AG08396 (cell line): ENCODE measurements around the gene FOXQ1.
A peak's percentile ranks its signal among the peaks of the same experiment; 100 is the strongest.
"Not testable (repeated sequence)": the region's sequence is repeated elsewhere in the genome, so short reads cannot be mapped to it uniquely, and the experiment has no call there.

Source experiments
- DNase-seq: peaks from one replicate; pipeline ENCODE4 v3.0.0; 2012; ENCODE audit warnings: low spot score, mixed read lengths

FOXQ1 gene

GRCh38 chr6:1322696-1323219 is 10.9 kb downstream of the FOXQ1 start:
- DNase-seq, result no peak

GRCh38 chr6:1324936-1325335 is 13.0 kb downstream of the FOXQ1 start:
- DNase-seq, result no peak

GRCh38 chr6:1325461-1326309 is 13.8 kb downstream of the FOXQ1 start:
- DNase-seq, result peak; percentile 72

- peak; percentile 66 for DNase-seq
Observed at GRCh38 chr6:1326535-1327121, 14.7 kb downstream of the FOXQ1 start.

- DNase-seq, result peak; percentile 49
Observed at GRCh38 chr6:1327630-1328029, 15.7 kb downstream of the FOXQ1 start.

GRCh38 chr6:1328129-1328800 is 16.4 kb downstream of the FOXQ1 start:
- no peak for DNase-seq

GRCh38 chr6:1329708-1330107 is 17.8 kb downstream of the FOXQ1 start:
- DNase-seq, result no peak

GRCh38 chr6:1334684-1335083 is 22.8 kb downstream of the FOXQ1 start:
- DNase-seq, result no peak

GRCh38 chr6:1335367-1336037 is 23.6 kb downstream of the FOXQ1 start:
- DNase-seq, result peak; percentile 71

- DNase-seq, result no peak
Observed at GRCh38 chr6:1336246-1336843, 24.4 kb downstream of the FOXQ1 start.

GRCh38 chr6:1337791-1338190 is 25.9 kb downstream of the FOXQ1 start:
- no peak for DNase-seq

GRCh38 chr6:1346101-1346500 is 34.2 kb downstream of the FOXQ1 start:
- DNase-seq, result no peak

- no peak for DNase-seq
Observed at GRCh38 chr6:1346558-1347091, 34.7 kb downstream of the FOXQ1 start.

- no peak for DNase-seq
Observed at GRCh38 chr6:1347161-1347560, 35.3 kb downstream of the FOXQ1 start.

- no peak for DNase-seq
Observed at GRCh38 chr6:1348675-1349074, 36.8 kb downstream of the FOXQ1 start.

GRCh38 chr6:1349655-1350054 is 37.8 kb downstream of the FOXQ1 start:
- DNase-seq, result no peak

GRCh38 chr6:1351381-1352008 is 39.6 kb downstream of the FOXQ1 start:
- DNase-seq, result no peak

- not testable (repeated sequence) for DNase-seq
Observed at GRCh38 chr6:1355068-1355467, 43.2 kb downstream of the FOXQ1 start.

GRCh38 chr6:1361717-1362116 is 49.8 kb downstream of the FOXQ1 start:
- DNase-seq, result not testable (repeated sequence)

- DNase-seq, result no peak
Observed at GRCh38 chr6:1362643-1363042, 50.7 kb downstream of the FOXQ1 start.

- no peak for DNase-seq
Observed at GRCh38 chr6:1363298-1363697, 51.4 kb downstream of the FOXQ1 start.
